Adrenal gland (tissue), 5 donors: ENCODE measurements around the gene TMEM163.

Experiments used
- CTCF ChIP-seq, 6 experiments: fragments of 450-650 bp in 4 of 6; fragments of 200-600 bp in 2 of 6; sonication (generic) in 1 of 6; IDR thresholded peaks; 1 replicate in 5 of 6; 2 replicates in 1 of 6; pipeline versions ENCODE4 v1.5.1 to v1.8.0; 2016 to 2021; ENCODE audit warnings: antibody characterized with exemption in 6 of 6, mild to moderate bottlenecking in 2 of 6, moderate library complexity in 1 of 6
- POLR2A ChIP-seq, 2 donors: fragments of 450-650 bp; IDR thresholded peaks; one replicate each; pipeline ENCODE4 v1.6.1; 2017; ENCODE audit warnings: antibody characterized with exemption in 2 of 2, mild to moderate bottlenecking in 2 of 2, moderate library complexity in 1 of 2
- donor health status: DM: no; HTN: no; CAD: no.

- no peak for TF ChIP-seq CTCF (IDR thresholded peaks at IDR 0.05)
- no peak for TF ChIP-seq POLR2A (IDR thresholded peaks at IDR 0.05)
Observed at GRCh38 chr2:134693359-134694330, 25.2 kb downstream of the TMEM163 start.
